MM.1S (cell line): Measurements from ENCODE around the gene CPPED1.

ENCODE experiments used
- DNase-seq: peaks from one replicate; pipeline ENCODE4 v3.0.0-alpha.2; 2015
- H2AFZ ChIP-seq: fragments of 300-600 bp; sonication (generic); 2 replicates; pipeline ENCODE4 v1.6.0; 2016; ENCODE audit warnings: antibody characterized with exemption, low read length
- H3F3A ChIP-seq: fragments of 300-600 bp; sonication (generic); 2 replicates; pipeline ENCODE4 v1.6.1; 2016; ENCODE audit warnings: mild to moderate bottlenecking, antibody characterized with exemption, low read length, moderate library complexity, mixed read lengths; ENCODE audit not compliant: insufficient read depth
- H3K27ac ChIP-seq: fragments of 300-600 bp; sonication (generic); 2 replicates; pipeline ENCODE4 v1.5.1; 2016; ENCODE audit warnings: mild to moderate bottlenecking, low read length
- H3K27me3 ChIP-seq: fragments of 300-600 bp; sonication (generic); replicated peaks from 2 replicates; pipeline ENCODE4 v1.6.0; 2016; ENCODE audit warnings: low read length; ENCODE audit not compliant: insufficient read depth
- H3K36me3 ChIP-seq: fragments of 300-600 bp; sonication (generic); replicated peaks from 2 replicates; pipeline ENCODE4 v1.6.1; 2016; ENCODE audit warnings: mild to moderate bottlenecking, low read length, mixed read lengths; ENCODE audit not compliant: insufficient read depth
- H3K4me1 ChIP-seq: fragments of 300-600 bp; sonication (generic); 2 replicates; pipeline ENCODE4 v1.6.1; 2016; ENCODE audit warnings: low read length, mixed read lengths
- H3K4me2 ChIP-seq: fragments of 300-600 bp; sonication (generic); 2 replicates; pipeline ENCODE4 v1.6.0; 2016; ENCODE audit warnings: low read depth, low read length
- H3K4me3 ChIP-seq: fragments of 300-600 bp; sonication (generic); 2 replicates; pipeline ENCODE4 v1.5.1; 2016; ENCODE audit warnings: low read length, mixed read lengths
- H3K79me2 ChIP-seq: fragments of 300-600 bp; sonication (generic); 2 replicates; pipeline ENCODE4 v1.6.1; 2016; ENCODE audit warnings: mixed run types, low read length, mixed read lengths
- H3K9ac ChIP-seq: fragments of 300-600 bp; sonication (generic); 2 replicates; pipeline ENCODE4 v1.6.1; 2016; ENCODE audit warnings: low read length, mixed read lengths
- H3K9me2 ChIP-seq: fragments of 300-600 bp; sonication (generic); replicated peaks from 2 replicates; pipeline ENCODE4 v1.6.1; 2016; ENCODE audit warnings: mild to moderate bottlenecking, low read length, mixed read lengths; ENCODE audit not compliant: insufficient read depth
- H3K9me3 ChIP-seq: fragments of 300-600 bp; sonication (generic); replicated peaks from 2 replicates; pipeline ENCODE4 v1.6.1; 2016; ENCODE audit warnings: mild to moderate bottlenecking, low read length, mixed read lengths; ENCODE audit not compliant: insufficient read depth
- H4K20me1 ChIP-seq: fragments of 300-600 bp; sonication (generic); 2 replicates; pipeline ENCODE4 v1.6.1; 2016; ENCODE audit warnings: mild to moderate bottlenecking, low read length, moderate library complexity, mixed read lengths; ENCODE audit not compliant: insufficient read depth
- EZH2 ChIP-seq: fragments of 300-600 bp; sonication (generic); optimal IDR thresholded peaks from 2 replicates; pipeline ENCODE3; 2017; ENCODE audit warnings: low read depth, mild to moderate bottlenecking, antibody characterized with exemption, low read length, mixed read lengths
- EZH2phosphoT487 ChIP-seq: fragments of 300-600 bp; sonication (generic); IDR thresholded peaks from 2 replicates; pipeline ENCODE4 v1.6.1; 2018; ENCODE audit warnings: antibody characterized with exemption, low read length
- TF ChIP-seq, protein P1 (sequence below): fragments of 300-600 bp; sonication (generic); IDR thresholded peaks from 2 replicates; pipeline ENCODE4 v1.5.1; 2016; ENCODE audit warnings: antibody characterized with exemption, low read length, mixed read lengths

Gene CPPED1

DNA sequence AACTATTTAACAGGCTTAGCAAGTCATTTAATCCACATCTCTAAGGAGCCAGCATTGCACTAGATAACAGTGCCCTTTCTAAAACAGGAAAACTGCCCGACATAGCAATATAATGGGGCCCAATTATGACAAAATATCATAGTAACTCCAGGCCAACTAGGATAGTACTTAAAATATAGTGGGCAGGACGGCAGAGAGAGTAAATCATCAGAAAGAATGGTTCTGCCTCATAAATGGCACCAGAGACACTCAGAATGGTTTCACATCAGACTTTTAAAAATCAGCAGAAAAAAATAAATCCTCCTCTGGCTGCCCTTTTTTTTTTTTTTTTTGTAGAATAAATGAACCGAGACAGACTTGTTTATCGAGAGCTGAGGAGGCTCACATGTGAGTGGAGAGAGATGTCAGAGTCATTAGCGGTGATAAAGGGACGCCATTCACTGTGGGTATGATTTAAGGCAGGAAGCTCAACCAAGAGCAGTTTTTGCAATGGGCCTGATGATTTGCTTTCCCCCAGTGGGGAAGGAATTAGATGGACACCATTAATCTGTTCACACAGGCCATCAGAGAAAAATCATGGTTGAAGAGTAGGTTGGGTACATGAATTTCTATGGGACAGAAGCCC, 62.6 kb downstream of the CPPED1 start:
- Histone ChIP-seq H3K36me3 (no peaks in the 10 kb centered on the region), H3K4me1 (no peaks in the 10 kb centered on the region), H3K9me2 (no peaks in the 10 kb centered on the region), H3K4me3 (no peak overlapping the region), H3K79me2 (no peaks in the 10 kb centered on the region), H4K20me1 (no peaks in the 10 kb centered on the region), H3K27ac (no peak overlapping the region), H3K4me2 (no peak overlapping the region), H3F3A (no peaks in the 10 kb centered on the region), H3K9me3 (no peaks in the 10 kb centered on the region), H3K27me3 (no peaks in the 10 kb centered on the region), H3K9ac (no peak overlapping the region), H2AFZ (no peak overlapping the region)
- DNase-seq: no peak
- no peak for TF ChIP-seq EZH2phosphoT487
- no peak for TF ChIP-seq EZH2

DNA sequence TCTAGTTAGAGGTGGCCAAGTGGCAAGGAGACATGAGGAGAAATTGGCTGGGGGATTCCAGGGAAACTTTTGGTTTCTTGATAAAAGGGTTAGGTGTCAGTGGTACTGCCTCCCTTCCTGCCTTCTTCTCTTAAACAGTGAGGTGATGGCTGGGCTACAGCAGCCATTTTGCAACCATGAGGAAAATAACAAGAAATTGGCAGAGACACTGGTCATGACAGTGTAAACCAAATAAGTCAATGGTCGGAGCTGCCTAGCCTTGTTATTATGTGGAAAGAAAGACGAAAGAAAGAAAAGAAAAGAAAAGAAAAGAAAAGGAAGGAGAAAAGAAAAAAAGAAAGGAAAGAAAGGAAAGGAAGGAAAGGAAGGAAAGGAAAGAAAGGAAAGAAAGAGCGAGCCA, 63.9 kb downstream of the CPPED1 start:
- Histone ChIP-seq H3F3A (no peaks in the 10 kb centered on the region), H3K9ac (no peak overlapping the region), H3K79me2 (no peaks in the 10 kb centered on the region), H3K27me3 (no peaks in the 10 kb centered on the region), H3K4me3 (no peak overlapping the region), H3K27ac (no peak overlapping the region), H3K36me3 (no peaks in the 10 kb centered on the region), H3K4me2 (no peak overlapping the region), H2AFZ (no peak overlapping the region), H3K9me3 (no peaks in the 10 kb centered on the region), H3K4me1 (no peaks in the 10 kb centered on the region), H4K20me1 (no peaks in the 10 kb centered on the region), H3K9me2 (no peaks in the 10 kb centered on the region)
- TF ChIP-seq, protein P1, sequence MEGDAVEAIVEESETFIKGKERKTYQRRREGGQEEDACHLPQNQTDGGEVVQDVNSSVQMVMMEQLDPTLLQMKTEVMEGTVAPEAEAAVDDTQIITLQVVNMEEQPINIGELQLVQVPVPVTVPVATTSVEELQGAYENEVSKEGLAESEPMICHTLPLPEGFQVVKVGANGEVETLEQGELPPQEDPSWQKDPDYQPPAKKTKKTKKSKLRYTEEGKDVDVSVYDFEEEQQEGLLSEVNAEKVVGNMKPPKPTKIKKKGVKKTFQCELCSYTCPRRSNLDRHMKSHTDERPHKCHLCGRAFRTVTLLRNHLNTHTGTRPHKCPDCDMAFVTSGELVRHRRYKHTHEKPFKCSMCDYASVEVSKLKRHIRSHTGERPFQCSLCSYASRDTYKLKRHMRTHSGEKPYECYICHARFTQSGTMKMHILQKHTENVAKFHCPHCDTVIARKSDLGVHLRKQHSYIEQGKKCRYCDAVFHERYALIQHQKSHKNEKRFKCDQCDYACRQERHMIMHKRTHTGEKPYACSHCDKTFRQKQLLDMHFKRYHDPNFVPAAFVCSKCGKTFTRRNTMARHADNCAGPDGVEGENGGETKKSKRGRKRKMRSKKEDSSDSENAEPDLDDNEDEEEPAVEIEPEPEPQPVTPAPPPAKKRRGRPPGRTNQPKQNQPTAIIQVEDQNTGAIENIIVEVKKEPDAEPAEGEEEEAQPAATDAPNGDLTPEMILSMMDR: no peak
- TF ChIP-seq EZH2phosphoT487: no peak
- no peak for TF ChIP-seq EZH2
- DNase-seq: no peak

DNA sequence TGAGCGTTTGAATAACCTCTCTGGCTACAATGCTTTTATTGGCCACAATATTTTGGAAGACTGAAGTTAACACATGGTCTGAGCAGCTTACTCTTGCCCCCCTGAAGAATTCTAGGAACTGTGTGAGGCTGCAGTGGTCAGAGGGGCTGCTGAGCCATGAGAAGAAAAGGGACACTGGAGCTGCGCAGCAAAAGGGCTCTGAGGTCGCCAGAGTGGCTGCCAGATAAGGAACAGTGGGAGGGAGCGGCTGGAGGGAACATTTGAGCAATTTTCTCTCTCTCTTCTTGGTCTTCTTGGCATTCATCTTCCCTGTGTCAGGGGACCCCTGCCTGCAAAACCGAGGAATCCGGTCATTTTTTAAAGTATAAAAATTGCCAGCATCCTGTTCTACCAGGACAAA, 66.1 kb downstream of the CPPED1 start:
- H3K36me3 ChIP-seq: no peaks in the 10 kb centered on the region
- TF ChIP-seq EZH2phosphoT487 (no peak), EZH2 (no peak)
- TF ChIP-seq, protein P1: no peak

DNA sequence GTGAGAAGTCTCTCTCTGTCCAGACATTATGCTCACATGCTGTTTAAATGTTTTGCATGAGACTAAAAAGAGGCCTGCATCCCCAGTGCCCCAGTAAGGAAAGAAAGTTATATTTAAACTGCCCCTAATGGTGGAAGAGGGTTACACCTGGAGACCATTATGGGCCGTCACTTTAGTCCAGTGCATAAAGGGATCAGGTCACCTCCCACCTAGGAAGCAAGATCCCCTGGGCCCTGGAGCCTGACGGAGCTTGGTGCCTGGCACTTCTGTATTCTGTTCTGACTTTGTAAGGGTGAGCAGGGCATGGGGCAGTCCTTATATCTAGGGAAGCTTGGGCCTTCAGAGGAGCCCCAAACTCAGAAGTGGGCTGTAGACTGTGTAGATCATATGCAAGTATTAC, 67.9 kb downstream of the CPPED1 start:
- no peak overlapping the region for H3K27ac ChIP-seq
- H3K9ac ChIP-seq: no peak overlapping the region
- H4K20me1 ChIP-seq: no peaks in the 10 kb centered on the region
- no peak overlapping the region for H2AFZ ChIP-seq
- H3K79me2 ChIP-seq: no peaks in the 10 kb centered on the region
- H3K9me3 ChIP-seq: no peaks in the 10 kb centered on the region
- H3K4me2 ChIP-seq: no peak overlapping the region
- H3K9me2 ChIP-seq: no peaks in the 10 kb centered on the region
- no peak for TF ChIP-seq EZH2
- no peak for TF ChIP-seq EZH2phosphoT487
- TF ChIP-seq, protein P1: no peak
- no peaks in the 10 kb centered on the region for H3K27me3 ChIP-seq
- no peak for DNase-seq
- no peaks in the 10 kb centered on the region for H3F3A ChIP-seq
- no peak overlapping the region for H3K4me3 ChIP-seq
- no peaks in the 10 kb centered on the region for H3K36me3 ChIP-seq
- H3K4me1 ChIP-seq: no peaks in the 10 kb centered on the region

More for the DNA sequence above, 66.1 kb downstream of the CPPED1 start:
- H3K9me2 ChIP-seq: no peaks in the 10 kb centered on the region
- no peak overlapping the region for H3K27ac ChIP-seq
- H3K9ac ChIP-seq: no peak overlapping the region
- H3F3A ChIP-seq: no peaks in the 10 kb centered on the region
- H3K27me3 ChIP-seq: no peaks in the 10 kb centered on the region
- no peaks in the 10 kb centered on the region for H3K9me3 ChIP-seq
- no peaks in the 10 kb centered on the region for H3K79me2 ChIP-seq
- no peak overlapping the region for H2AFZ ChIP-seq
- H4K20me1 ChIP-seq: no peaks in the 10 kb centered on the region
- DNase-seq: no peak
- no peaks in the 10 kb centered on the region for H3K4me1 ChIP-seq
- no peak overlapping the region for H3K4me2 ChIP-seq
- no peak overlapping the region for H3K4me3 ChIP-seq
